ENCODE results near the gene CHMP1B. TPM values are rescaled to one million over a fixed set of nuclear protein-coding genes. Genes with fewer than 3 reads are reported as not detected.

Gene CHMP1B, protein sequence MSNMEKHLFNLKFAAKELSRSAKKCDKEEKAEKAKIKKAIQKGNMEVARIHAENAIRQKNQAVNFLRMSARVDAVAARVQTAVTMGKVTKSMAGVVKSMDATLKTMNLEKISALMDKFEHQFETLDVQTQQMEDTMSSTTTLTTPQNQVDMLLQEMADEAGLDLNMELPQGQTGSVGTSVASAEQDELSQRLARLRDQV
- 10 to 100 TPM; 17.9 to 96.0 (median 34.2) TPM for total RNA-seq
- polyA plus RNA-seq: 10 to 100 TPM; 37.0 to 45.8 (median 42.0) TPM
- long read RNA-seq, donor 1, transcript CHMP1B-201 (1 exons, 3,054 nt): major isoform, 48 of 48 reads
- long read RNA-seq, donor 1, partial matches to known transcripts: 0 of 48 reads
- long read RNA-seq, donor 1, other reads (novel, unspliced or antisense): 0 of 48 reads
- long read RNA-seq, donor 2, transcript CHMP1B-201 (1 exons, 3,054 nt): major isoform, 49 of 49 reads
- long read RNA-seq, donor 2, partial matches to known transcripts: 0 of 49 reads
- long read RNA-seq, donor 2, other reads (novel, unspliced or antisense): 0 of 49 reads
- long read RNA-seq, donor 3, transcript CHMP1B-201 (1 exons, 3,054 nt): major isoform, 25 of 25 reads
- long read RNA-seq, donor 3, partial matches to known transcripts: 0 of 25 reads
- long read RNA-seq, donor 3, other reads (novel, unspliced or antisense): 0 of 25 reads
- long read RNA-seq, donor 4, transcript CHMP1B-201 (1 exons, 3,054 nt): major isoform, 7 of 7 reads
- long read RNA-seq, donor 4, partial matches to known transcripts: 0 of 7 reads
- long read RNA-seq, donor 4, other reads (novel, unspliced or antisense): 0 of 7 reads
- long read RNA-seq, donor 5, transcript CHMP1B-201 (1 exons, 3,054 nt): major isoform, 37 of 37 reads
- long read RNA-seq, donor 5, partial matches to known transcripts: 0 of 37 reads
- long read RNA-seq, donor 5, other reads (novel, unspliced or antisense): 0 of 37 reads
- long read RNA-seq, donor 6, transcript CHMP1B-201 (1 exons, 3,054 nt): major isoform, 130 of 130 reads
- long read RNA-seq, donor 6, partial matches to known transcripts: 0 of 130 reads
- long read RNA-seq, donor 6, other reads (novel, unspliced or antisense): 0 of 130 reads
- long read RNA-seq, donor 7, transcript CHMP1B-201 (1 exons, 3,054 nt): major isoform, 39 of 39 reads
- long read RNA-seq, donor 7, partial matches to known transcripts: 0 of 39 reads
- long read RNA-seq, donor 7, other reads (novel, unspliced or antisense): 0 of 39 reads
- long read RNA-seq, donor 8, transcript CHMP1B-201 (1 exons, 3,054 nt): major isoform, 55 of 55 reads
- long read RNA-seq, donor 8, partial matches to known transcripts: 0 of 55 reads
- long read RNA-seq, donor 8, other reads (novel, unspliced or antisense): 0 of 55 reads
- long read RNA-seq, donor 9, transcript CHMP1B-201 (1 exons, 3,054 nt): major isoform, 59 of 59 reads
- long read RNA-seq, donor 9, partial matches to known transcripts: 0 of 59 reads
- long read RNA-seq, donor 9, other reads (novel, unspliced or antisense): 0 of 59 reads
- long read RNA-seq, donor 10, transcript CHMP1B-201 (1 exons, 3,054 nt): major isoform, 29 of 29 reads
- long read RNA-seq, donor 10, partial matches to known transcripts: 0 of 29 reads
- long read RNA-seq, donor 10, other reads (novel, unspliced or antisense): 0 of 29 reads

DNA sequence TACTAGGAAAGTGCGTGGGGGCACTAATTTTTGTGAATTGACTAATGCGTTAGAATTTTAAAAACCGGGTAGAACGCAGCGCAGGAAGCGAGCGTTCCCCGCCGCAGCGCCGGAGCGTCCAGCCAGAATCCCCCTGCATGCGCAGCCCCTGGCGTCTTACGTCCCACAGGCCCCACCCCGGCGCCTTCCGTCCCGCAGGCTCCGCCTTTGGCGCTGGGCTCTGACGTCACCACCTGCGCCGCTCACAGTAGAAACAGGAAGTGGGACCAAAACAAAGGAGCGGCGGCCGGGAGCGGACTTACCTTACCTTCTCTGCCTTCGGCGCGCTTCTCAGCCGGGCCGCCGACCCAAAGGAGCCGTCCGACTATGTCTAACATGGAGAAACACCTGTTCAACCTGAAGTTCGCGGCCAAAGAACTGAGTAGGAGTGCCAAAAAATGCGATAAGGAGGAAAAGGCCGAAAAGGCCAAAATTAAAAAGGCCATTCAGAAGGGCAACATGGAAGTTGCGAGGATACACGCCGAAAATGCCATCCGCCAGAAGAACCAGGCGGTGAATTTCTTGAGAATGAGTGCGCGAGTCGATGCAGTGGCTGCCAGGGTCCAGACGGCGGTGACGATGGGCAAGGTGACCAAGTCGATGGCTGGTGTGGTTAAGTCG lies at the start of gene CHMP1B:
Gene CHMP1B (plus strand): TSS at position 268 of the 660 bp plus-strand sequence. CDS start 99 bp downstream, at position 367.
- Histone ChIP-seq H3K27me3 (no peaks in the 10 kb centered on the region), H3K4me1 (peaks cover 13 to 56% (median 46%) of the 10 kb centered on the region in 4 donors), H3K27ac (peak within 1 kb of the TSS; percentile 87 to 98 (median 97)), H3K36me3 (peaks cover 0 to 18% (median 8%) of the 10 kb centered on the region in 4 donors), H3K9me3 (no peaks in the 10 kb centered on the region), H3K4me3 (peak within 1 kb of the TSS; percentile 74 to 96 (median 90))
- peak; percentile 99 for DNase-seq
- TF ChIP-seq, protein P1, sequence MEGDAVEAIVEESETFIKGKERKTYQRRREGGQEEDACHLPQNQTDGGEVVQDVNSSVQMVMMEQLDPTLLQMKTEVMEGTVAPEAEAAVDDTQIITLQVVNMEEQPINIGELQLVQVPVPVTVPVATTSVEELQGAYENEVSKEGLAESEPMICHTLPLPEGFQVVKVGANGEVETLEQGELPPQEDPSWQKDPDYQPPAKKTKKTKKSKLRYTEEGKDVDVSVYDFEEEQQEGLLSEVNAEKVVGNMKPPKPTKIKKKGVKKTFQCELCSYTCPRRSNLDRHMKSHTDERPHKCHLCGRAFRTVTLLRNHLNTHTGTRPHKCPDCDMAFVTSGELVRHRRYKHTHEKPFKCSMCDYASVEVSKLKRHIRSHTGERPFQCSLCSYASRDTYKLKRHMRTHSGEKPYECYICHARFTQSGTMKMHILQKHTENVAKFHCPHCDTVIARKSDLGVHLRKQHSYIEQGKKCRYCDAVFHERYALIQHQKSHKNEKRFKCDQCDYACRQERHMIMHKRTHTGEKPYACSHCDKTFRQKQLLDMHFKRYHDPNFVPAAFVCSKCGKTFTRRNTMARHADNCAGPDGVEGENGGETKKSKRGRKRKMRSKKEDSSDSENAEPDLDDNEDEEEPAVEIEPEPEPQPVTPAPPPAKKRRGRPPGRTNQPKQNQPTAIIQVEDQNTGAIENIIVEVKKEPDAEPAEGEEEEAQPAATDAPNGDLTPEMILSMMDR (IDR thresholded peaks at IDR 0.05): peak in 1 of 7 experiments; percentile 12
- TF ChIP-seq POLR2AphosphoS5 (IDR thresholded peaks at IDR 0.05) (peak; percentile 99 to 100 (median 99)), EP300 (IDR thresholded peaks at IDR 0.05) (no peak), POLR2A (IDR thresholded peaks at IDR 0.05) (peak in 2 of 4 donors; percentile 97)
- intact Hi-C loops (cut with DNase I; ENCODE audit: low total_unique reads): loop anchor here (10.0 kb wide), 1 partner anchor 54 kb away; the partner anchor contains the start of gene MPPE1
- WGBS, 5 donors: 0% methylated on average over 43 to 53 of the region's 53 CpGs

DNA sequence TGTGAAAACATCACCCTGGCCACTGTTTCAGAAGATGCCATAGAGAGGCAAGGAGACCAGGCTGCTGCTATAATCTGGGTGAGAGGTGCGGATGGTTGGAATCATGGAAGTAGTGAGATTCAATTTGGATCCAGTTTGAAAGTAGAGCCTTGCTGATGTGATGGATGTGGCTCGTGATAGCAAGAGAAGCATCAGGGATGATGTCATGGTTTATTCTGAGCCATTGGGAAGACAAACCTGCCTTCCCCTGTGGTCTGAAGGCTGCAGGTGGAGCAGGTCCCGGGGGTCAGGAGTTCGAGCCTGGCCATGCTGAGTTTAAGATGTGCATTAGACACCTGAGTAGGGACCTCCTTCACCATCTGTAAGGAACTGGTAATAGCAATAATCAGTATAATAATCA lies 49.6 kb upstream of the CHMP1B start:
- no peaks in the 10 kb centered on the region for H3K27me3 ChIP-seq
- intact Hi-C loops (cut with DNase I; ENCODE audit: low total_unique reads): no loop called here
- no peaks in the 10 kb centered on the region for H3K9me3 ChIP-seq
- no peaks in the 10 kb centered on the region for H3K36me3 ChIP-seq
- H3K4me3 ChIP-seq: no peak overlapping the region
- TF ChIP-seq EP300 (IDR thresholded peaks at IDR 0.05) (no peak), POLR2A (IDR thresholded peaks at IDR 0.05) (no peak), POLR2AphosphoS5 (IDR thresholded peaks at IDR 0.05) (no peak)
- TF ChIP-seq, protein P1 (IDR thresholded peaks at IDR 0.05): no peak
- DNase-seq: no peak
- H3K4me1 ChIP-seq: no peaks in the 10 kb centered on the region
- H3K27ac ChIP-seq: no peak overlapping the region
- WGBS, 5 donors: 84 to 90% (median 86%) methylated on average over 4 of the region's 4 CpGs

DNA sequence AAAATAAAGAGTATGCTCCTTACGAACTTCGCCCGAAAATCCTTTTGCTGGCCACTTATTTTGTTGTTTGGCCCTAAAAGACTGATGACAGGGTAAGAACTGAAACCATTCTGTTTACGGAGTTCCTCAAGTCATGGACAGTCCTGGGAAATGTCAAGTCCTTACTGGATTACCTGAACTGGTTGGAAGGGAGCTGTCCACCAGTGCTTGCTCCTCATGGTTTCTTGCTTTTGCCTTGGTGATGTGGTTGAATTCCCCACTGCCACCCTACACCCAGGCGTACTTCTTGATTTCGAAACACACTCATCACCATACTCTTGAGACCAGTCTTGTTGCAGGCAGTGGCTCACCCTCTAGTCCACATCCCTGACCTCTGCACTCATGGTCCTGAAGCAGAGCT lies 49.1 kb upstream of the CHMP1B start:
- DNase-seq: no peak

More for the DNA sequence above, 49.1 kb upstream of the CHMP1B start:
- no peaks in the 10 kb centered on the region for H3K36me3 ChIP-seq
- H3K27ac ChIP-seq: no peak overlapping the region
- TF ChIP-seq POLR2AphosphoS5 (IDR thresholded peaks at IDR 0.05) (no peak), EP300 (IDR thresholded peaks at IDR 0.05) (no peak), POLR2A (IDR thresholded peaks at IDR 0.05) (no peak)
- TF ChIP-seq, protein P1 (IDR thresholded peaks at IDR 0.05): no peak
- H3K4me3 ChIP-seq: no peak overlapping the region
- no peaks in the 10 kb centered on the region for H3K27me3 ChIP-seq
- H3K9me3 ChIP-seq: no peaks in the 10 kb centered on the region
- intact Hi-C loops (cut with DNase I; ENCODE audit: low total_unique reads): no loop called here
- WGBS, 5 donors: 92 to 95% (median 93%) methylated on average over 6 of the region's 6 CpGs
- no peaks in the 10 kb centered on the region for H3K4me1 ChIP-seq
